Left forelimb (tissue), 1 donor: ENCODE results near the gene PLCB4.

ENCODE experiments used
- DNase-seq: peaks from one replicate; pipeline ENCODE4 v3.0.0-alpha.2; 2018; ENCODE audit warnings: low spot score

Gene PLCB4

GRCh38 chr20:9061434-9061833 is 7.5 kb upstream of the PLCB4 start:
- DNase-seq = no peak

- DNase-seq = no peak
Observed at GRCh38 chr20:9062066-9062465, 6.8 kb upstream of the PLCB4 start.

GRCh38 chr20:9066191-9066590 is 2.7 kb upstream of the PLCB4 start:
- no peak for DNase-seq

- no peak for DNase-seq
Observed at GRCh38 chr20:9068233-9068801, 570 bp upstream of the PLCB4 start.

GRCh38 chr20:9070304-9070703 is 1.4 kb downstream of the PLCB4 start:
- DNase-seq = no peak

- DNase-seq = no peak
Observed at GRCh38 chr20:9071976-9072726, 3.3 kb downstream of the PLCB4 start.

GRCh38 chr20:9072861-9073500 is 4.1 kb downstream of the PLCB4 start:
- DNase-seq = no peak

- DNase-seq = no peak
Observed at GRCh38 chr20:9075264-9076095, 6.6 kb downstream of the PLCB4 start.

- DNase-seq = no peak
Observed at GRCh38 chr20:9076440-9076839, 7.6 kb downstream of the PLCB4 start.

- DNase-seq = no peak
Observed at GRCh38 chr20:9078826-9079731, 10.2 kb downstream of the PLCB4 start.

- no peak for DNase-seq
Observed at GRCh38 chr20:9081423-9081966, 12.6 kb downstream of the PLCB4 start.

- DNase-seq = no peak
Observed at GRCh38 chr20:9082741-9083140, 13.9 kb downstream of the PLCB4 start.

- no peak for DNase-seq
Observed at GRCh38 chr20:9087531-9088217, 18.8 kb downstream of the PLCB4 start.

GRCh38 chr20:9088556-9088955 is 19.7 kb downstream of the PLCB4 start:
- no peak for DNase-seq

GRCh38 chr20:9092113-9092512 is 23.2 kb downstream of the PLCB4 start:
- no peak for DNase-seq

GRCh38 chr20:9092655-9093054 is 23.8 kb downstream of the PLCB4 start:
- DNase-seq = no peak

GRCh38 chr20:9093218-9093957 is 24.5 kb downstream of the PLCB4 start:
- DNase-seq = no peak

- no peak for DNase-seq
Observed at GRCh38 chr20:9099372-9099771, 30.5 kb downstream of the PLCB4 start.

GRCh38 chr20:9100691-9101090 is 31.8 kb downstream of the PLCB4 start:
- DNase-seq = no peak

- no peak for DNase-seq
Observed at GRCh38 chr20:9102456-9102855, 33.6 kb downstream of the PLCB4 start.
